T-helper 22 cell (primary cell): ENCODE results near the gene HAUS3.

ENCODE experiments used
- DNase-seq: peaks from one replicate; pipeline ENCODE4 v3.0.0-alpha.2; 2020; ENCODE audit warnings: low read depth

HAUS3 gene

GRCh38 chr4:2241410-2242353 is at the start of gene HAUS3, which contains the start of gene POLN:
HAUS3 (minus strand) TSS chr4:2242121; CDS start chr4:2240946, 1,175 bp downstream.
POLN (minus strand) TSS chr4:2242121; CDS start chr4:2229231, 12,890 bp downstream.
- DNase-seq: peak; percentile 98

DNA sequence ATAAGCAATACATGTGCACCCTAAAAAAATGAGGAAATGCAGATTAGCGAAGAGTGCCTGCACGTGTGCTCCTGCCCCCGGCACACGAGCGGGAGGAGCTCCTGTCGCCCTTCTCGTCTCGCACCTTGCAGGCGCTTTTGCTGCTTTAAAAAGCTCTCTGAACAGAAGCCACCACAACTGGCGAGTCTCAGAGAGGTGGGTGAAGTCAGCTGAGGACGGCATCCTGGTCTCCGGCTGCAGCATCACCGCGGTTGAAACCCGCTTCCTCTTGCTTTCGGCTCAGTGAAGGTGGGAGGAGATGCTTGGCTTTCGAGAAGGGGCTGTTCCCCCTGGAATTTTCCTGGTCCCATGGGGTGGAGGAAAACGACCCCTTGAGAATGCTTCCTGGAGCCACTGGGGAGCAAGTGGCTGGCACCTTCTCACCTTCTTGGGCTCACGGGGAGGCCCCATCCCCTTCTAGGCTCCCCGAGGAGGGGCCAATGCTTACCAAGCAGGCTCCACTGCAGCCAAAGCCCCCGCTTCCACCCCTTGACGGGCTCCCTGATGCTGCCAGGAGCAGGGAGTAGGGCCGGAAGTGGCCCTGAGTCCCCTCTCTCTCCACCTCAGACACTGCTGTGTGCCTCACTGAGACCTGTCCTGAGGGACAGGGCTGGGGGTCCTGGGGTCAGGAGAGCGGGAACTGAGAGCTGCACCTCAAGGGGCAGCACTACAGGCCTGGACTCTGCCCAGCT is 49.2 kb upstream of the HAUS3 start:
- peak; percentile 73 for DNase-seq

DNA sequence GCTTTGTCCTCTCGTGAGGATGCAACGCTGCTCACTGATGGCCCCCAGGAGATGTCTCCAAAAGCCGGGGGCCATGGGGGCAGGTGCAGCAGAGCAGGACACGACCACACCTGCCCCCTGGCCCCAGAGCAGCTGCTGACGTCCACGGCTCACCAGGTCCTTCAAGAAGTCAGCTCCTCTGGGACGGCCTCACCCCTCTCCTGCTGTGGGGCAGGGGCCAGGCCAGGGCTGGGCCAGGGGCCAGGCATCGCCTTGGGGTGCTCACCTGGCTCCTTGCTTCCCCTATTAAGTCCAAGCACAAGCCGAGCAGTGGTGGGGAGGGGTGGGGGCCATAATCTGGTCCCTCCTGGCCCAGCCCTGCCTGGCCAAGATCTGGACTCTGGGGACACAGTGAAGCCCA is 48.6 kb upstream of the HAUS3 start:
- no peak for DNase-seq

DNA sequence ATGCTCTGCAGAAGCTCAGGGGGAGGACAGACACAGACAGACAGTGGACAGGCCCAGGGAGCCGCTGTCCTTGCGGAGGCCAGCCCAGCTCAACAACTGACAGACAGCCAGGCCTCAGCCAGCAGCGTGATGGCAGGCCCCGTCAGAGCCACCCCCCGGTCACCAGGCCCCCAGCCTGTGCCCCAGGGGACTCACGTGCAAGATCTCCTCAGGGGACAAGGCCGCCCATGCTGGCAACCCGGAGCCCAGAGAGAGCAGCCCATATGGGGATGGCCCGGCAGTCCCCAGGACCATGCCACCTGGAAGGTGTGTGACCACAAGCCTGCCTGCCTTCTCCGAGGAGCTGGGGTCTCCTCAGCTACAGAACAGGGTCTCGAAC is 48.0 kb upstream of the HAUS3 start:
- no peak for DNase-seq

DNA sequence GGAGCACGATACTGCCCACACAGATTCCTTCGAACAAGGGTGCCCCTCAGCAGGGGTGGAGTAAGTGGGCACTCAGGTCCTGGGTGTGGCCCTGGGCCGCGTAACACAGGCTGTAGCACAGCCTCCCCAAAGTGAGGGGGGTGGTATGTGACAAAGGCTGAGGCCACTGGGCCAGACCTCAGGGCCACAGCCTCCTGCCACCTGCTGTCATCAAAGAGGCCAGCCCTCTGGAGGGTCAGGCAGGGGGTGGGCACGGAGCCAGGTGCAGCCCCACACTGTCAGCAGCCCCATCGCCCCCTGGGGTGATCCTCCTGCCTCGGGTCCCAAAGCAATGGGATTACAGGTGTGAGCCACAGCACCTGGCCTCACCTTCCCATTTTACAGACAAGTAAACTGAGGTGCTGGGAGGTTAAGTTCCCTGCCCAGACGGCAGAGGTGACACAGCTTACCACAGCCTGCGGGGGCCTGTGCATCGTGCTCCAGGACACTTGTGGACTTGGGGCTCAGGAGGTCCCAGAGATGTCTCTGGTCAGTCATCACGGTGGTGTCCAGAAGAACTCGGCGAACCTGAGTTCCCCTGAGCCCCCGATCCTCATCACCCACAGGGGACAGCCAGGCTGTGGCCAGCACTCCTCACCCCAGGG is 47.5 kb upstream of the HAUS3 start:
- DNase-seq: no peak

- DNase-seq: no peak
These were observed 46.2 kb upstream of the HAUS3 start for GRCh38 chr4:2288051-2288541.

GRCh38 chr4:2287594-2287915 is 45.6 kb upstream of the HAUS3 start:
- no peak for DNase-seq

GRCh38 chr4:2286904-2287593 is 45.1 kb upstream of the HAUS3 start:
- no peak for DNase-seq

DNA sequence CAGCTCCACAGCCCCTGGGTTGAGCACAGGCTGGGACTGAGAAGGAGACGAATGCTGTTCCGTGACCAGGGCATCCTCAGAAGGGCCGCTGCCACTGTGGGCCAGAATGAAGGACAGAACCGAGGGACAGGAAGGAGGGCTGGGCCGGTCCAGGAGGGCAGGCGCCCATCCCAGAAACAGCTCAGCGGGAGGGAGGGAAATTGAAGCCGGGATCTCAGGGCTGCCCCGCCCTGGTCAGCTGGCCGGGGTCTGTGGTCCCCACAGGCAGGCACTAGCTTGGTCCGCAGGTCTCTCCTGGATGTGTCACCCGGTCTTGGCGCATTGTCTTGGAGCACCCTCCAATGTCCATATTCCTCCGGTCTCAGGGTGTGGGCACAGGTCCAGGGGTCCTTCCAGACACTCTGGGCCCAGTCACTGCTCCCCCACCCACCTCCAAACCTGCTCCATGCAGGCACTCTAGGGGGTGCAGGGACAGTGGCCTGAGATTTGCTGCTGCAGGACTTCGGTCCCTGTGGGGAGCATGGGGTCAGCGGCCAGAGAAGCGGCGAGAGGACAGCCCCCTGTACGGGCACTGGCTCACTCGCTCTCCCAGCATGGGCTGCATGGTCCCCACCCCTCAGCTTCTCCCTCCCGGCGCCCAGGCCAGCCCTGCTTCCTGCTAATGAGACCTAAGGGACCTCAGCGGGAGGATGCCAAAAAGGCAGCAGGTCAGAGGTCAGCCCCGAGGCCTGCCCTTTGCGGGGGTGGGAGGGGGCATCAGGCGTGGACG is 43.9 kb upstream of the HAUS3 start:
- DNase-seq: no peak

GRCh38 chr4:2284934-2285612 is 43.2 kb upstream of the HAUS3 start:
- DNase-seq: no peak

DNA sequence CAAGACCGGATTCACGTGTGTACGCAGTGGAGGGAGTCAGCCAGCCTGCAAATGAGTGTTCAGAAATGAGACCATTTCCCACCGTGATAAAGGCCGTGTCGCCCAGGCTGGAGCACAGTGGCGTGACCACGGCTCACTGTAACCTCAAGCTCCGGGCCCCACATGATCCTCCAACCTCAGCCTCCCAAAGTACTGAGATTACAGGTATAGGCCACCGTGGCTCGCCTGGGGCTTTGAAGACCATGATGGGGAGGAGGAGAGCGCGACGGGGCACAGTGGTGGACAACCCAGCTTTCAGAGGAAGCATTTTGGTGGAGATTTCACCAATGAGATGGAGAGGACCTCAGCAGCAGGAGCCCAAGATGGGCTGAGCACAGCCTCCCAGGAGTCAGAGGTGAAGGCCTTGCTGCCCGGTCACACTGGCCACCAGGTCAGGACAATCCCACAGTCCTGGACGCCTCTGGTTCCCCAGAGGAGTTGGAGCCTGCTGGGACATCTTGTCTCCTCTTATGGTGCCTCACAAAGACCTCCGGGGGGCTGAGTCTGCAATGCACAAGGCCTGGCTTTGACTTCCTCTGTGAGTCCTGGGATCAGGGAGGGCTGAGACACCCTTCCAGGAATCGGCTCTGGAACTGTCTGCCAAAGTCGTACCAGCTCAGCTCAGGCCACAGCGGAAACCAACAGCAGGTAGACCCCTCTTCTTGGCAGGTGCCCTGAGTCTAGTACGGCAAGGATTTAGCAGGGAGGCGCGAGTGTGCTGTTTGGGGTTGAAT is 42.4 kb upstream of the HAUS3 start:
- DNase-seq: no peak

DNA sequence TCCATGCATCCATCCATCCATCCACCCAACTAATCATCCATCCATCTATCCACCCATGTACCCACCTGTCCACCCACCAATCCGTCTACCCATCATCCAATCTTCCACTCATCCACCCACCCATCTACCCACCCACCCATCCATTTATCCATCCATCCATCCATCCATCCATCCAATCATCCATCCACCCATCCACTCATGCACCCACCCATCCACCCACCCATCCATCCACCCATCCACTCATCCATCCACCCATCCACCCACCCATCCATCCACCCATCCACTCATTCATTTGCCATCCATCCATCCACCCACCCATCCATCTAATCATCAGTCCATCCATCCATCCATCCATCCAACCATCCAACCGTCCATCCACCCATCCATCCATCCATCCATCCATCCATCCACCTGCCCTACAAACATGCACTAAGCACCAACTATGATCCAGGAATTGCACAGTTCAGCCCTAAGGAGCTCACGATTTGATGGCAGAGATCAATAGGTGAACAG is 41.3 kb upstream of the HAUS3 start:
- DNase-seq: no peak

DNA sequence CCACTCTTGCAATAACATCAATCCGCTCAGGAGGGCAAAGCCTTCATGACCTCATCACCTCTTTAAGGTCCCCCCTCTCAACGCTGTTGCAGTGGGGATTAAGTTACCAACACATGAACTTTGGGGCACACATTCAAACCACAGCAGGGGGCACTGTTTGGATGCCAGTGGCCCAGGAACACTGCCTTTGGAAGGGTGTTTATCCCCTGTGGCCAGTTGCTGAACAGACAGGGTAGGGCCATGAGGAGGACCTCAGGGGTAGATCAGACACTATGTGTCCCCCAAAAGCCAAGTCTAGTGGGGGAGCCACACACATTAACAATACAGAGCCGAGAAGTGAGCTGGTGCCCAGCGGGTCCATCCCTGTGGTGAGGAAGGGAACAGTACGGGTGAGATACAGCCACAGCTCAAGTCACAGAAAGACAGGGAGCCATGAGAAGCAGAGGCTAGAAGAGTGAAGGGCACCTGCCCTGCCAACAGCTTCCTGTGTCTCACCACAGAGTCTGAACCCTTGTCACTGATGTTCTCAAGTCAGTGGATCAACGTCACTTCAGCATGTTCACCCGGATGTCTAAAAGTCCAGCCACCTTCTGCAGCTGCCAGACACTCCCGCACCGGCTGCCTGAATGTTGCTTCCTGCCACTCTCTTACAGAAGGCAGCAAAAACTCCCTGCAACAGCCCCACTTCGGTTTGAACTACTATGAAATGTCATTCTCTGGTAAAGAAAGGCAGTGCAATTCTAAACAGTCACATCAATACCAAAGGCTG is 39.8 kb upstream of the HAUS3 start:
- DNase-seq: peak; percentile 87

GRCh38 chr4:2280531-2281300 is 38.8 kb upstream of the HAUS3 start:
- DNase-seq: no peak

- no peak for DNase-seq
These were observed 36.0 kb upstream of the HAUS3 start for GRCh38 chr4:2277956-2278355.

DNA sequence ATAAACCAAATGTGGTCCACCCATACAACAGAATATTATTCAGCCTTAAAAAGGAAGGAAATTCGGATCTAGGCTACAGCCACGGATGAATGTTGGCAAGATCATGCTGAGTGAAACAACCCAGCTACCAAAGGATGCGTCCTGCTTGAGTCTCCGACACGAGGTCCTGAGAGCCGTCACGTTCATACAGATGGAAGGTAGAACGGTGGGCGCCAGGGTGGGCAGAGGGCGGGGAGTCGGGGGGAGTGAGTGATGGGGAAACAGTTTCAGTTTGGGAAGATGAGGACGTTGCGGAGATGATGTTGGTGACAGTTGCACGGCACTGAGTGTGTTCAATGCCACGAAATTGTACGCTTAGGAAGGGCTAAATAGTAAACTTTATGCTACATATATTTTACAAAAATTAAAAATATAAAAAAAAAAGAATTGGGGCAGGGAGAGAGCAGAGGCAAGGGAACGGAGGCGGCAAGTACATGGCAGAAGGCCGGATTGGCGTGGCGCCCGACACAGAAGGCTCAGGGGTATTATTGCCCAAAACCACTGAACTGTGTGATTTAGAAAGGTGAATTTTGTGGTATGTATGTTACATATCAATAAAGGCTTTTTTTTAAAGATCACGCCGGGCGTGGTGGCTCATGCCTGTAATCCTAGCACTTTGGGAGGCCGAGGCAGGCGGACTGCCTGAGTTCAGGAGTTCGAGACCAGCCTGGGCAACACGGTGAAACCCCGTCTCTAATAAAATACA is 34.8 kb upstream of the HAUS3 start:
- no peak for DNase-seq

- DNase-seq: no peak
These were observed 33.8 kb upstream of the HAUS3 start for GRCh38 chr4:2275546-2276251.
